Measurements from ENCODE around the gene GAST.

GAST gene

GRCh38 chr17:41750862-41751261, 38.7 kb downstream of the GAST start:
- no peak for TF ChIP-seq CTCF (IDR thresholded peaks at IDR 0.05; ENCODE audit: control insufficient read depth, extremely low read depth, insufficient read depth)
- DNase-seq (ENCODE audit: low read depth): no peak
- H3K4me3 ChIP-seq (ENCODE audit: low read depth, low read length): no peak overlapping the region

- no peak for TF ChIP-seq CTCF (IDR thresholded peaks at IDR 0.05; ENCODE audit: control insufficient read depth, extremely low read depth, insufficient read depth)
- DNase-seq (ENCODE audit: low read depth): no peak
- H3K4me3 ChIP-seq (ENCODE audit: low read depth, low read length): no peak overlapping the region
Observed at GRCh38 chr17:41751288-41751687, 39.2 kb downstream of the GAST start.

- DNase-seq (ENCODE audit: low read depth): no peak
- H3K4me3 ChIP-seq (ENCODE audit: low read depth, low read length): no peak overlapping the region
- TF ChIP-seq CTCF (IDR thresholded peaks at IDR 0.05; ENCODE audit: control insufficient read depth, extremely low read depth, insufficient read depth): no peak
Observed at GRCh38 chr17:41754066-41754465, 41.9 kb downstream of the GAST start.

- no peak for TF ChIP-seq CTCF (IDR thresholded peaks at IDR 0.05; ENCODE audit: control insufficient read depth, extremely low read depth, insufficient read depth)
- H3K4me3 ChIP-seq (ENCODE audit: low read depth, low read length): no peak overlapping the region
- DNase-seq (ENCODE audit: low read depth): no peak
Observed at GRCh38 chr17:41758601-41759000, 46.5 kb downstream of the GAST start.

- H3K4me3 ChIP-seq (ENCODE audit: low read depth, low read length): no peak overlapping the region
- TF ChIP-seq CTCF (IDR thresholded peaks at IDR 0.05; ENCODE audit: control insufficient read depth, extremely low read depth, insufficient read depth): no peak
- DNase-seq (ENCODE audit: low read depth): no peak
Observed at GRCh38 chr17:41760878-41761277, 48.7 kb downstream of the GAST start.

- no peak overlapping the region for H3K4me3 ChIP-seq (ENCODE audit: low read depth, low read length)
- DNase-seq (ENCODE audit: low read depth): no peak
- TF ChIP-seq CTCF (IDR thresholded peaks at IDR 0.05; ENCODE audit: control insufficient read depth, extremely low read depth, insufficient read depth): no peak
Observed at GRCh38 chr17:41762391-41762790, 50.3 kb downstream of the GAST start.

- TF ChIP-seq CTCF (IDR thresholded peaks at IDR 0.05; ENCODE audit: control insufficient read depth, extremely low read depth, insufficient read depth): no peak
- DNase-seq (ENCODE audit: low read depth): no peak
- H3K4me3 ChIP-seq (ENCODE audit: low read depth, low read length): no peak overlapping the region
Observed at GRCh38 chr17:41762841-41763240, 50.7 kb downstream of the GAST start.
